ENCODE measurements around the gene AKAP14.
"Not testable (repeated sequence)": the region's sequence is repeated elsewhere in the genome, so short reads cannot be mapped to it uniquely, and the experiment has no call there.

AKAP14 gene

DNA sequence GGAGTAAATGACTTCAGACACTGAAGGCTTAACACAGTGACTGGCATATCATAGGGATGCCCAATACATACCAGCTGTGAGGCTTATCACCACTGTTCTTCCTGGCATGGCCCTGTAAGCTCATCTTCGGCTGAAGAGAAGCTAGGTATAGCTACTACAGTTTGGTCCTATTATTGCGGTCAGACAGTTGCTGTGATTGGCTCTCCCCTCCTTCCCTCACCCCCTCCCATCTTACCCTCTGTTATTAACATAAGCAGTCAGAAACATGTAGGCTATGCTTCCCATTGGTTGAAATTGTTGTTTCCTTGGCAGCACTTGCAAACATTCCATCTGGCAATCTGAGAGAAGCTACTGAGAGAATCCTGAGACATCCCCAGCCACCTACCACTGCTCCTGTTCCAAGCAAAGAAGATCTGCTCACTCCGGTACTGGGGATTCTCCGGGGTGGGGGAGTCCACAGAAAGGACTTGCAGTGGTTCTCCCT lies at the start of gene AKAP14:
Gene AKAP14, plus strand, starts transcription at position 51 of the 484 bp plus-strand sequence. CDS start 7,331 bp downstream, outside the sequence.
- no peak for DNase-seq (ENCODE audit: low read depth)

DNA sequence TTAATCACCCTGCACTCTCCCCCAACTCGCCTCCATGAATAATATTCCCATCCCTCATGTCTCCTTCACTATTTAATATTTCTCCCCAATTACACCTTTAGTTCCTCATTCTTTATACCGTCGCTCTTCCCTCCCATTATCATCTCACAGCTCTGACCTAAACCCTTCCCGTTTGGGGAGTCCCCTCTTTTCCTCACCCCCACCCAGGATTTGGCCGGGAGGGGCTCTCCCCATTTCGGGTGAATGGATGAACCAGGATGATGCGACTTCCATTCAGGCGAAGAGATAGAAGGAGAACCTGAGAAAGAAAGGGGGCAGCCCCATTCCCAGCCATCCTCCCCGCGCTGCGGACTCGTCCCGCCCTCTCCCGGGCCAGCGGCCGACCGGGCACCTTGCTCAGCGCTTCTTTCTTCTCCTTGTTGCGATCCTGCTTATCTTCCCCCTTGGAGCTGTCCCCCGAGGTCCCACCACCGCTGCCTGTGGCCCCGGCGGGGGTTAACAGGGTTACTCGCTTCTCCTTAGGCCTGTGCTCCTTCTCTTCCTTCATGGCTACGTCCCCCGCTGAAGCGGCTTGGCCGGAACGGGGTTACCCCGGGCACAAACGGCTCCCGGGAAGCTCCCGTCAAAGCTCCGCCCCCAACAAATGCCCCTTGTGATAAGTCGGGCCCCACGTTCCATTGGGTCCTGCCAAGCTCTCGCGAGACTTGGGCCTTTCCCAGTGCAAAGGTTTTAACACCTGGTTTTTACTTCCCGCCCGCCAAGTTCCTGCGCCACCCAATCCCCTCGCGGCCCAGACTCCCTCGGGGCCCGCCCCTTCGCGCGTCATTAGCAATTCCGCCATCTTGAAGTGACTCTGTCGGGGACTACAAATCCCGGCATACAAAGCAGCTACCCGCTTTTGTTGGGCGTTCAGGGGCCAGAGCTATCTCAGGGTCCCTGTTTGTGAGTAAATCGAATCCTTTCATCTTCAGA lies 43.0 kb upstream of the AKAP14 start, which contains the start of gene UPF3B:
Gene UPF3B, minus strand, starts transcription at position 582 of the 972 bp plus-strand sequence. Its CDS starts 35 bp downstream, at position 547.
- peak; percentile 81 for DNase-seq (ENCODE audit: low read depth)

DNA sequence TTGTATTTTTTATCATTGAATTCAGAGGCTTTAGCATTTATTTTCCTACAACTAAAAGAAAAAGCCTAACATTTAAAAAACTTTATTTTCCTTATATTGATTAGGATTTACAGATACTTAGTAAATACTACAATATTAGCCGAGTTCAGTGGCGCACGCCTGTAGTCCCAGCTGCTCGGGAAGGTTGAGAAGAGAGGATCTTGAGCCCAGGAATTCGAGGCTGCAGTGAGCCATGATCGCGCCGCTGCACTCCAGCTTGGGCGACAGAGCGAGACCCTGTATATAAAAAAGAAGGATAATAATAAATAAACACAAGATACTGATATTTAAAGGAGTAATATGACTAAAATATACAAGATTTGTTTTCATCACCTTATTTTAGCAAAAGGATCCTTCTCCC lies 42.2 kb upstream of the AKAP14 start:
- no peak for DNase-seq (ENCODE audit: low read depth)

DNA sequence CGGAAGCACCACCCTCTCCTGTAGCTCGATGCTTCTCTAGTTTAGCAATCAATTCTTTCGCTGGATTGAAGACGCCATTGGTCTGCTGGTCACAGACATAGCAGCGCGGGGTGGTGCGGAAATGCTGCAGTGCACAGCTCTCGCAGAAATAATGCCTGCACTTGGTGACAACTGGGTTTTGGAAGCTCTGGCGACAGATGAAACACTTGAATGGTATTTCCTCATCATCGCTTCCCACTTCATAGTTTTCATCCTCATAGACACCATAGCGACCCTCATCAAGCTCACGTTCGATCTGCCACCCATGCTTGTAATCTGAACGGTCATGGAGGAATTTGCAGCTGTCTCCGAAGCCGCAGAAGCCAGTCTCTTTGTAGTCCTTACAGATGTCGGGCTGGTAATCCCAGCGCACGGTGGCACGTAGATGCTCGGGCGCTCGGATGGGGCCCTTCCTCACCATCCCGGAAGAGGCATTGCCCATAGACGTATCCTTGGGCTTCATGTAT lies 25.0 kb upstream of the AKAP14 start:
- no peak for DNase-seq (ENCODE audit: low read depth)

DNA sequence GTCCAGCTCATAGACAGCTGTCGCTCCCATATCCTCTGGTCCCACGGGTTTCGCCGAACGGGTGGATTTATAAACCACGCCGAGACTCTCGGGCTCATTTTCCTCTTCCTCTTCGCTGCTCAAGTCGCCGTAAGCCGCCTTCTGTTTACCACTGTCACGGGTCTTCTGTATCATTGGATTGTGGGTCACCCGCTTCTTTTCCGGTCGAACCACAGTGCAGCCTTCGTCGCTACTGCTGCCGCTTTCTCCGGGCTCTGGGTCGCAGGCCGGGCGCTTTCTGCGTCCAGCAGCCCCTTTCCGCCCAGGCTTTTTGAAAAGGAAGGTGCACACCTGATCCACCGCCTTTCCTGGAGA lies 24.5 kb upstream of the AKAP14 start:
- DNase-seq (ENCODE audit: low read depth), result no peak

DNA sequence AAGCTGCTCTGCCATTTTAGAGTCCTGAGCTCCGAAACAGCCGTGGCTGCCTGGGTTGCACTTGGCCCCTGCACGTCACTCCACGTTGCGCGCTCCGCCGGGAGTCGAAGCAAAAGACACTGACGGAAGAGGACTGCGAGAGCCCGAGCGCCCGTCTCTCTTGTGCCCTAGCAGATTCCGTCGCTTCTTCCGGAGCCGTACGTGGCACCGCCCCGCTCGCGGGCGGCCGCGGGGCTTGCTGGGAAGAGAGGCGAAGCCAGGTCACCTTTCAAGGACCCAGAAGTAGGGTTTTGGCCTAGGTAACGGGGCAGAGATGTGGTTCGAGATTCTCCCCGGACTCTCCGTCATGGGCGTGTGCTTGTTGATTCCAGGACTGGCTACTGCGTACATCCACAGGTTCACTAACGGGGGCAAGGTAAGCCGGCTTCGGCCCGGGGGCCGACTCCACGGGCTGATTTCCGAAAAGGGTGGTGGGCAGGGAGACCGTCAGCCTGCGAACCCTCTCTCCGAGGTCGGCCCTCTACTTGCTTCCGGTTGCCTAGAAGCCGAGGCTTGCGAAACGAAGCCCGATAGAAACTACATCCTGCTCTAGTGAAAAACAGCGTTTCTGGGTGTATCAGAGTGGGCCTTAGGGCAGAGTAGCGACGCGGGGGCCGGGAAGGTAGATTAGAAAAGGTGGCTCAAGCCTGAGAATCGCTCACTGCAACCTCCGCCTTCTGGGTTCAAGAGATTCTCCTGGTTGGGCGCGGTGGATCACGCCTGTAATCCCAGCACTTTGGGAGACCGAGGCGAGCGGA lies 23.9 kb upstream of the AKAP14 start, which contains the start of the genes NDUFA1 and RNF113A:
Gene NDUFA1, plus strand, starts transcription at position 234 of the 797 bp plus-strand sequence. Its CDS starts 80 bp downstream, at position 314.
Gene RNF113A, minus strand, starts transcription at position 135 of the 797 bp plus-strand sequence. Its CDS starts 120 bp downstream, at position 15.
- peak; percentile 65 for DNase-seq (ENCODE audit: low read depth)

DNA sequence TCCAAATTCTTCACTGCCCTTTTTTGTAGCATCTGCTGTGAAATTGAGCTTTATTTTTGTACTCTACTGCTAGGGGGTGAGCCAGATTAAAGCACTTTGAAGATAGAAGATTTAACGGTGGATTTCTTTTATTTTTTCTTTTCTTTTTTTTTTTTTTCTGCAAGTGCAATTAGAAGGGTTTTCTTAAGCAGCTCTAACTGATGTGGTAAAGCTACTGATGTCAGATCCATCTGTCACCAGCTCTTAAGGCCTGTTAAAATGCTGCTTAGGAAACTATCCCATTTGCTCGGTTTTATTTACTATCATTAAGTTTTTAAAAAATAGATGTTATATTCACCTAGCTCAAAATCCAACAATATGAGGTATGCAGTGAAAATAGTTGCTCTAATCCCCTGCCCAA lies 17.0 kb upstream of the AKAP14 start:
- DNase-seq (ENCODE audit: low read depth), result no peak

DNA sequence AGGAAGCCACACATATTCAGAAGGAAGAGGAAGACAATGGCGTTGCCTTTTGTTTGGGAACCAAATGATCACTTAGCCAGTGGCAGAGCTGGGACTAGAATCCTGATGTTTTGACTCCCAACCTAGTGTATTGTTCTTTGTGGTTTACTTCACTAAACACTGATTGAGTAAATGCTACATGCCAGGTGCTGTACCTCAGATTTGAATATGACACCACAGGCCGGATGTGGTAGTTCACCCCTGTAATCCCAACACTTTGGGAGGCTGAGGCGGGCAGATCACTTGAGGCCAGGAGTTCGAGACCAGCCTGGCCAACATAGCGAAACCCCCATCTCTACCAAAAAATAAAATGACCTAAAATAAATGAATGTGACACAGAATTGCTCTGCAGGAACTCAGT lies 15.6 kb upstream of the AKAP14 start:
- no peak for DNase-seq (ENCODE audit: low read depth)

DNA sequence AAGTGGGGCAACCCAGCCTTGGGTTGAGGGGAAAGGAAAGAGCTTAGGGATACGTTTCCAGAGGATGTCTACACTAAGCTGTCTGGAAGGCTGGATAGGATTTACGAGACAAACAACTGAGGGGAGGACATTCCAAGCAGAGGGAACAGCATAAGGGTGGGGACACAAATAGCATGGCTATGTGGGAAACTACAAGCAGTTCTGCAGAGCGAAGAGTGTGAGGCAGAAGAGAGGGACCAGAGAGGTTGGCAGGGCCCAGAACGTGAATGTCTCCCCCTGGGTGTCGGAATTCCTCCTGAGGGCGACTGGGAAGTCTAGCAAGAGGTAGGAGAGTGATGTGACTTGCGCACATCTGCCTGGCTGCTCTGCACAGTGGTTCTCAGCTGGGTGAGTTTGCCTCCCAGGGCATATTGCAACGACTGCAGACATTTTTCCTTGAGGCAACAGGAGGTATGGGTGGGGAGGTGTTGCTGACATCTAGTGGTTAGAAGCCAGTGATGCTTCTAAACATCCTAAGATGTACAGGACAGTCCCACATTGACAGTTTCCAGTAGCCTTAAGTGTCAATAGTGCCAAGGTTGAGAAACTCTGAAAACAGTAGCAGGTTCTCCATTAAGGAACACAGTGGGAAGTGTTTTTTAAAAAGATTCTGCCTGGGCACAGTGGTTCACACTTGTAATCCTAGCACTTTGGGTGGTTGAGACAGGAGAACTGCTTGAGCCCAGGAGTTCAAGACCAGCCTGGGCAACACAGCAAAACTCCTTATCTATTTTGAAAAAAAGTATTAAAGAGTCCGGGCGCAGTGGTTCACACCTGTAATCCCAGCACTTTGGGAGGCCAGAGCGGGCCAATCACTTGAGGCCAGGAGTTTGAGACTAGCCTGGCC lies 14.9 kb upstream of the AKAP14 start:
- DNase-seq (ENCODE audit: low read depth), result no peak

DNA sequence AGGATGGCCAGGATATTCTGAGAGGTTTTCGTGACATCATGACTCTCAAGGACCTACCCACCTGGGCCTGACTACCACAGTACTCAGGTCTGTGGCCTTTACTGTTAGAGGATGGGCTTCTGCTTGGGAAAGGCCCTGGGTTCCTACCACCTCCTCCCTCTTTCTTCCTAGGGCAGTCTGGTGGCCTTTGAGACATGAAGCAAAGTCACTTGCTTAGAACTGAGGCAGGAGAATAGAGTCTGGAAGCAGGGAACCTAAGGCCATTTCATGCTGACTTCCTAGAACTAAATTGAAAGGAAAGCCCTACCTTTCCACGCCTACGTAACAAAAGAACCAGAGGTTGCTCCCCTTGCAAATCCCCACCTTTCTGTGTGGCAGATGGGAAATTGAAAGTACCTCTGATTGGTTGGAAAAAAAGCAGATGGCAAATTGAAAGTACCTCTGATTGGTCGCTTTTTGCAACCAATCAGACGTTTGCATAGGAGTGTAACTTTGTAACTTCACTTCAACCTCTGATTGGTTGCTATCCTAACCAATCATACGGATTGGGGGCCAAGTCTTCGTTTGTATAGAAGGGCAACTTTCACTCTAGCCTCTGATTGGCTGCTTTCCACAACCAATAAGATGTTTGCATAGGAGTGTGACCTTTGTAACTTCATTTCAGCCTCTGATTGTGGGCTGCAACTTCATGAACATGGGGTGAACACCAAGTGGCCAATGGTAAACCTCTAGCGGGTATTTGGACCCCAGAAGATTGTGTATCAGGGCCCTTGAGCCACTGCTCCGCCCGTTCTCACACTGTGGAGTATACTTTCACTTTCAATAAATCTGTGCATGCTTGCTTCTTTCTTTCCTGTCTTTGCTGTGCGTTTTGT lies 9.9 kb upstream of the AKAP14 start:
- DNase-seq (ENCODE audit: low read depth), result no peak

DNA sequence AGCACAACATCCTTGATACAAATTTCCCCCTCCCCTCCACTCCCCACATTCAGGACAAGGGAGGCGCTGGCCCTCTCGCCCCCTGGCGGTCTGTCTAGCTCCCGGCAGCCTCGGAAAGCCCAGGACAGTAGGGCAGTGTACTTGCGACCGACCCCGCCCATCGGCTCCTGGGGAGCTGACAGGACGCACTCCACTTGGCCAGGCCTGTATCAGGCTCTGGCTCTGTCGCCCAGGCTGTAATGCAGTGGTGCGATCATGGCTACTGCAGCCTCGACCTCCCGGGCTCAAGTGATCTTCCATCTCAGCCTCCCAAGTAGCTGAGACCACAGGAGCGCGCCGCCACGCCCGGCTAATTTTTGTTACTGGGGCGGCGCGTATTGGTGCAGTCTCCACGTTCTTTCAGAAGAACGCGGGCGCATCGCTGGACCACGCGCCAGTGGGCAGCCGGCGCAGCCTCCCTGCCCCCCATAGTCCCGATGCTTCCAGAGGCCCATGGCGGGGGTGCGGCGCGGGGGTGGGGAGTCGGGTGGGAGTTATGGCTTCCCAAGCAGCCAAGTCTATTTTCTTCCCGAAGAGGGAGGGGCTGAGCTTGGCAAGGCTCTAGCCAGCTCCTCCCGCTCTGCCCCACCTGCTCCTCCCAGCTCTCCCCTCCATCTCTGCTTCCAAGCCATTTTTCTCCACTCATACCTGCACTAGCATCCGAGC lies 7.8 kb upstream of the AKAP14 start:
- peak; percentile 19 for DNase-seq (ENCODE audit: low read depth)

DNA sequence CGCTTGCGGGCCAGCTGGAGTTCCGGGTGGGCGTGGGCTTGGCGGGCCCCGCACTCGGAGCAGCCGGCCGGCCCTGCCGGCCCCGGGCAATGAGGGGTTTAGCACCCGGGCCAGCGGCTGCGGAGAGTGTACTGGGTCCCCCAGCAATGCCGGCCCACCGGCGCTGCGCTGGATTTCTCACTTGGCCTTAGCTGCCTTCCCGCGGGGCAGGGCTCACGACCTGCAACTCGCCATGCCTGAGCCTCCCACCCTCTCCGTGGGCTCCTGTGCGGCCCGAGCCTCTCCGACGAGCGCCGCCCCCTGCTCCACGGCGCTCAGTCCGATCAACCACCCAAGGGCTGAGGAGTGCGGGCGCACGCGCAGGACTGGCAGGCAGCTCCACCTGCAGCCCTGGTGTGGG lies 5.1 kb upstream of the AKAP14 start:
- DNase-seq (ENCODE audit: low read depth), result not testable (repeated sequence)

DNA sequence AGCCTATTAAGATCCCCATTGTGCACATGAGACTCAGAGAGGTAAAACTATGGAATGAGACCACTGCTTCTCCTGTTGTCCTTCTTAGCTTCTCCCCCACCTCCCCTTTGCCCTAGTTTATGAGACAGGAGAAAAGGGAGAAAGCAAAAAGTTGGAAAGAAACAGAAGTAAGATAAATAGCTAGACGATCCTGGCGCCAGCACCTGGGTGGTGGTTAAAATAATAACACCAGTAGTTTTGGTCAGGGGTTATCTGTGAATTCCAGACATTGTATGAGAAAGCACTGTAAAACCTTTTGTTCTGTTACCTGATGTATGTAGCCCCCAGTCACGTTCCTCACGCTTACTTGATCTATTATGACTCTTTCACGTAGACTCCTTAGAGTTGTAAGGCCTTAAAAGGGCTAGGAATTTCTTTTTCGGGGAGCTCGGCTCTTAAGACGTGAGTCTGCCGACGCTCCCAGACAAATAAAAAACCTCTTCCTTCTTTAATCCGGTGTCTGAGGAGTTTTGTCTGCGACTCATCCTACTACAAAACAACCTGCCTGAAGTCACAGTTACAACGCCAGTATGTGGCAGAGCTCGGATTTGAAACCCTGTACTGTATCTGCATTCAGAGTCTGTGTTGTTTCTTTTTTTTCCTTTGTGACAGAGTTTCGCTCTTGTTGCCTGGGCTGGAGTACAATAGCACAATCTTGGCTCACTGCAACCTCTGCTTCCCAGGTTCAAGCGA lies 3.6 kb upstream of the AKAP14 start:
- DNase-seq (ENCODE audit: low read depth), result not testable (repeated sequence)

DNA sequence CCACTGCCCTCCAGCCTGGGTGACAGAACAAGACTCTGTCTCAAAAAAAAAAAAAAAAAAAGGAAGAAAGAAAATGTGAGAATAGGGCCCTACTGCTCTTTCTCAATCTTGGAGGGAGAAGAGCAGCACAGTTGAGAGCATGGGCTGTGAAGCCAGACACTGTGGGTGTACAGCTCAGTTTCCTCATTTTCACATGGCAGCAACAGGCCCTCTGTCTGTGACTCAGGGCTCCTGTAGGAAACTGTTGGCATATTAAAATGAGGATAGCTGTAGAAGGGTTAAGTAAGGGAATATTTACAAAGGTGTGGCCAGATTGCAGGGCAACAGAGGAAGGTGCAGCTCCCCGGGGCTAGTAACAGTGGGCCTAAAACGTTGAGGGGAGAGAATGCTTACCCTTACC lies 3.4 kb downstream of the AKAP14 start:
- DNase-seq (ENCODE audit: low read depth), result no peak

DNA sequence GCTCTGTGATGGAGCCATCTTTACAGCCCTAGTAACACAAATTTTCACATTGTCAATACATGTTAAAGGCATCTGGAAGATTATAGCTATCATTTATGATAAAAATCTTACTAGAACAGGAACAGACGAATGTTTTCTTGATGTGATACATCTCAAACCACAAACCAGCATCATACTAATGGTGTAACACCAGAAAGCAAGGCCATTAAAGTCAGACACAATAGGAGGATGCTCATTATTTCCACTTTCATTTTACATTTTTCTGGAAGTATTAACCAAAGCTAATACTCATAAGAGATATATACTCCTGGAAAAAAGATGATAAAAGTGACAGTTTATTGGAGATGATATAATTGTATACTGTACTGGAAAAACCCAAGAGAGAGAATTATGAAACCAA lies 5.3 kb downstream of the AKAP14 start:
- DNase-seq (ENCODE audit: low read depth), result no peak

DNA sequence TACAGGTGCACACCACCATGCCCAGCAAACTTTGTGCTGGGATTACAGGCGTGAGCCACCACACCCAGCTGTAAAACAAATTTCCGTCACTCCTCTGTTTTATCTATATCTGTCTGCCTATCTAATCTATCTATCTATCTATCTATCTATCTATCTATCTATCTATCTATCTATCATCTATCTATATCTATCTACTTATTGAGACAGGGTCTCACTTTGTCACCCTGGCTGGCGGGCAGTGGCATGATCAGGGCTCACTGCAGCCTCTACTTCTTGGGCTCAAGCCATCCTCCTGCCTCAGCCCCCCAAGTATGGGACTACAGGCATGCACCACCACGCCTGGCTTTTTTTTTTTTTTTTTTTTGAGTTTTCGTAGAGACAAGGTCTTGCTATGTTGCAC lies 20.6 kb downstream of the AKAP14 start:
- no peak for DNase-seq (ENCODE audit: low read depth)

DNA sequence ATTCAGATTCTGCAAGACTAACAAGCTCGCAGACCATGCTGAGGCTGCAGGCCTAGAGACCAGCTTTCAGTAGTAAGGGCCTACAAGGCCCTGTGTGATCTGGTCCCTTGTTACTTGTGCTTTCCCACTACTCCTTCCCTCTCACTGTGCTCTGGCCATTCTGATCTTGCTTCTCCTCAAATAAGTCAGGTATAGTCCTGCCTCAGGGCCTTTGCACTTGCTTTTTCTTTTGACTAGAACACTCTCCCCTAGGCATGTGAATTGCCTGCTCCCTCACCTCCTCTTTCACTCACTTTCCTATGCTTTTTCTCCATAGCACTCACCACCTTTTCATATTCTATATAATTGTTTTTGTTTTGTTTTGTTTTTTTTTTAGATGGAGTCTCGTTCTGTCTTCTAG lies 22.2 kb downstream of the AKAP14 start:
- no peak for DNase-seq (ENCODE audit: low read depth)

DNA sequence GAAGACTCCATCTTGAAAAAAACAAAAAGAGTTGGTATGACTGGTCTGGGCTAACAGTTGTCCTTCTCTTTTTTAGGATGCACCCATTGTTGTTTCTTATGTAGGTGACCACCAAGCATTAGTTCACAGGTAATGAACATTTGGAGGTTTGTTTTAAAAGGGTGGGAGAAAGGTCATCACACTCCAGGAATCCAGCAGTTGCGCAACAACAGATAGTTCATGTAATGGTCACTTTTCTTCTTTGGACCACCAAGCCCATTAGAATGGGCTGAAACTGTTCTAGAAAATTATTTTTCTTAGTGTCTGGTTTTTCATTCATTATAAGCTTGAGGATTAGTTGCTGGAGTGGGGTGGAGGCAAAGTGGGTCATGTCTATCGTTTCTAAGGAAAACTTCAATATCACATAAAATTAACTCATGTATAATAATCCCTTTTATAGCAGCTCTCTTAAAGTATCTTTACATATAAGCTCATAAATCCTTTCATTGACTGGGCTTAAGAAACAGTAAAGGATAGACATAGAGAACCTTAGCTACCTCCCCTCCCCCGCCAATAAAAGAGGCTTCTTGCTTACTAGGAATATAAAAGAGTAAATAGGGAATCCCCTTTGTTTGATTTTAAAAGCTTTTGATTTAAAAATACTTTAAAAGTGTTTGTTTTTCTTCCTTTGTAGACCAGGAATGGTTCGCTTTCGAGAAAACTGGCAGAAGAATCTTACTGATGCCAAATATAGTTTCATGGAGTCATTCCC lies 24.3 kb downstream of the AKAP14 start:
- no peak for DNase-seq (ENCODE audit: low read depth)

Data from stimulated activated CD8-positive, alpha-beta memory T cell treated with anti-CD3 and anti-CD28 coated beads, Interleukin-15, amount 100 ng/mL, for 1 hour (primary cell).